K562 (cell line): ENCODE results near the gene TEX9. TPM values are rescaled to one million over a fixed set of nuclear protein-coding genes. Genes with fewer than 3 reads are reported as not detected.
A peak's percentile ranks its signal among the peaks of the same experiment; 100 is the strongest.

ENCODE experiments used
- GABPB1 ChIP-seq: sonication (generic); formaldehyde crosslinking; IDR thresholded peaks from 2 replicates; pipeline ENCODE4 v1.8.0; 2022; ENCODE audit warnings: mild to moderate bottlenecking, missing genetic modification reagents
- HBP1 ChIP-seq: fragments of 450-650 bp; formaldehyde crosslinking; IDR thresholded peaks from 2 replicates; pipeline ENCODE4 v1.4.0; 2022; ENCODE audit warnings: missing genetic modification characterization
- HDAC3 ChIP-seq: fragments of 450-650 bp; IDR thresholded peaks from 2 replicates; pipeline ENCODE4 v1.6.1; 2018; ENCODE audit warnings: borderline replicate concordance, mild to moderate bottlenecking, moderate library complexity; ENCODE audit not compliant: partially characterized antibody
- HDAC8 ChIP-seq: fragments of 450-650 bp; IDR thresholded peaks from 2 replicates; pipeline ENCODE4 v1.6.1; 2016; ENCODE audit warnings: mild to moderate bottlenecking, missing genetic modification characterization, moderate library complexity, missing compliant biosample characterization
- HOMEZ ChIP-seq: fragments of 250-450 bp; sonication (Bioruptor Pico); IDR thresholded peaks from 2 replicates; pipeline ENCODE4 v1.4.0; 2020; ENCODE audit warnings: mild to moderate bottlenecking, moderate library complexity
- MEIS2 ChIP-seq: fragments of 450-650 bp; IDR thresholded peaks from 2 replicates; pipeline ENCODE4 v1.6.1; 2014; ENCODE audit warnings: mild to moderate bottlenecking; ENCODE audit not compliant: partially characterized antibody
- NCOA4 ChIP-seq: fragments of 450-650 bp; IDR thresholded peaks from 2 replicates; pipeline ENCODE4 v1.6.1; 2018; ENCODE audit warnings: mild to moderate bottlenecking; ENCODE audit not compliant: partially characterized antibody
- SMARCC2 ChIP-seq: fragments of 450-650 bp; IDR thresholded peaks from 2 replicates; pipeline ENCODE4 v1.6.1; 2017; ENCODE audit warnings: antibody characterized with exemption, moderate library complexity, mild to moderate bottlenecking, low read depth
- ZBTB40 ChIP-seq, 2 experiments: fragments of 450-650 bp in 1 of 2; sonication (generic) in 1 of 2; formaldehyde crosslinking in 1 of 2; IDR thresholded peaks; 2 replicates each; pipeline versions ENCODE4 v1.7.1 to v1.9.0; 2016 to 2022; ENCODE audit warnings: inconsistent platforms in 1 of 2, mild to moderate bottlenecking in 1 of 2, missing genetic modification reagents in 1 of 2
- ZKSCAN3 ChIP-seq: fragments of 250-450 bp; sonication (Bioruptor Pico); IDR thresholded peaks from 2 replicates; pipeline ENCODE4 v1.4.0; 2020
- ZNF512 ChIP-seq: IDR thresholded peaks from 2 replicates; pipeline ENCODE4 v1.6.1; 2016; ENCODE audit warnings: missing genetic modification characterization, missing compliant biosample characterization
- polyA plus RNA-seq, 8 experiments: library from polyadenylated mRNA; depleted of rRNA in 4 of 8; stranded (reverse) in 5 of 8; unstranded in 3 of 8; fragments of >200 nt; fragmentation: Nextera tagmentation in 2 of 8; fragmentation: Illumina TruSeq in 1 of 8; extraction: Ambion mirVana in 2 of 8; extraction: Trizol in 1 of 8; gene quantifications; 2 replicates each; pipeline versions ENCODE4 v1.2.1 to v1.2.3, GENCODE V29; 2011 to 2014; ENCODE audit warnings: inconsistent platforms in 1 of 8, missing spikeins in 1 of 8
- total RNA-seq, 7 experiments: library from RNA; depleted of rRNA in 6 of 7; stranded (reverse); fragments of >200 nt in 6 of 7; fragmentation: Illumina TruSeq in 2 of 7; extraction: Trizol in 2 of 7; gene quantifications; 2 replicates each; pipeline versions ENCODE4 v1.2.1 to v1.2.3, GENCODE V29; 2011 to 2021; ENCODE audit warnings: low replicate concordance in 1 of 7
- TF ChIP-seq, protein P1 (sequence below): fragments of 450-650 bp; IDR thresholded peaks from 2 replicates; pipeline ENCODE4 v1.6.1; 2016; ENCODE audit warnings: missing biosample characterization, missing genetic modification characterization

TEX9 gene
- total and polyA plus RNA-seq, 9 of the 15 experiments (the other 6 are each of a cell fraction or from before 2014, with no cell fraction given): 0.93 to 3.6 (median 2.4) TPM

DNA sequence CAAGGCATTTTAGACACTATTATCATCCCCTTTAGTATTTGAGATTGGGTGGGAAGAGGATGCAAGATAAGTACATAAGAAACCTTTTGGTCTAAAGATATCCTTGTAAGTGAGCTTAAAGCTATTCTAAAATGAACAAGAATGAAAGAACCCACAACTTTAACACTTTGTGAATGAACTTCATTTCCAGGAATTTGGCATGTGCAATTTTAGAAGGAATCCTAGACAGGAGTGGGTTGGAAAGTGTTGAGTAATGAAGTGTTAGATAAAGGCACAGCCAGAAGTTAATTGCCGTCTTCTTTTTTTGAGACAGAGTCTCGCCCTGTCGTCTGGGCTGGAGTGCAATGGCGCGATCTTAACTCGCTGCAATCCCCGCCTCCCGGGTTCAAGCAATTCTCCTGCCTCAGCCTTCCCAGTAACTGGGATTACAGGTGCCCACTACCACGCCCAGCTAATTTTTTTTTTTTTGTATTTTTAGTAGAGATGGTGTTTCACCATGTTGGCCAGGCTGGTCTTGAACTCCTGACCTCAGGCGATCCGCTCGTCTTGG is 13.2 kb upstream of the TEX9 start (continued):
- TF ChIP-seq, protein P1, sequence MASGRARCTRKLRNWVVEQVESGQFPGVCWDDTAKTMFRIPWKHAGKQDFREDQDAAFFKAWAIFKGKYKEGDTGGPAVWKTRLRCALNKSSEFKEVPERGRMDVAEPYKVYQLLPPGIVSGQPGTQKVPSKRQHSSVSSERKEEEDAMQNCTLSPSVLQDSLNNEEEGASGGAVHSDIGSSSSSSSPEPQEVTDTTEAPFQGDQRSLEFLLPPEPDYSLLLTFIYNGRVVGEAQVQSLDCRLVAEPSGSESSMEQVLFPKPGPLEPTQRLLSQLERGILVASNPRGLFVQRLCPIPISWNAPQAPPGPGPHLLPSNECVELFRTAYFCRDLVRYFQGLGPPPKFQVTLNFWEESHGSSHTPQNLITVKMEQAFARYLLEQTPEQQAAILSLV (tag): no peak
- no peak for TF ChIP-seq GABPB1 (CRISPR knock-in tag)
- TF ChIP-seq ZNF512 (tag): no peak
- 0 out of 2 replicates have a peak, but pooled peaks have one; percentile 13 for TF ChIP-seq HBP1 (CRISPR knock-in tag)
- no peak for TF ChIP-seq SMARCC2
- peak; percentile 25 for TF ChIP-seq MEIS2
- TF ChIP-seq NCOA4: no peak
- no peak for TF ChIP-seq HOMEZ (CRISPR knock-in tag)
- no peak for TF ChIP-seq HDAC8
- peak; percentile 23 for TF ChIP-seq HDAC3
- TF ChIP-seq ZBTB40 (IDR thresholded peaks at IDR 0.05): 0 out of 2 replicates have a peak, but pooled peaks have one; percentile 17
- no peak for TF ChIP-seq ZBTB40 (CRISPR knock-in tag; IDR thresholded peaks at IDR 0.05)
- no peak for TF ChIP-seq ZKSCAN3
